GM19452 (cell line): ENCODE data around the gene SPDL1.

Experiments
- ATAC-seq: cut with Tn5 transposase; IDR thresholded peaks from one replicate; pipeline ENCODE4 v1.9.1; 2021; ENCODE audit not compliant: unreplicated experiment

Gene SPDL1

GRCh38 chr5:169583424-169584220 is at the start of gene SPDL1:
TSS of gene SPDL1 (plus strand) at chr5:169583773. CDS start at chr5:169588417, 4,644 bp downstream.
- ATAC-seq = peak; percentile 86

- no peak for ATAC-seq
Observed at GRCh38 chr5:169534311-169534880, 49.2 kb upstream of the SPDL1 start.

GRCh38 chr5:169534939-169535338 is 48.6 kb upstream of the SPDL1 start:
- no peak for ATAC-seq

GRCh38 chr5:169538944-169539343 is 44.6 kb upstream of the SPDL1 start:
- ATAC-seq = no peak

- ATAC-seq = no peak
Observed at GRCh38 chr5:169542811-169543210, 40.8 kb upstream of the SPDL1 start.

GRCh38 chr5:169544264-169544950 is 39.2 kb upstream of the SPDL1 start:
- ATAC-seq = no peak

GRCh38 chr5:169545762-169546161 is 37.8 kb upstream of the SPDL1 start:
- ATAC-seq = no peak

- no peak for ATAC-seq
Observed at GRCh38 chr5:169546346-169546745, 37.2 kb upstream of the SPDL1 start.

GRCh38 chr5:169547508-169547907 is 36.1 kb upstream of the SPDL1 start:
- ATAC-seq = no peak

- ATAC-seq = no peak
Observed at GRCh38 chr5:169548315-169548714, 35.3 kb upstream of the SPDL1 start.

- no peak for ATAC-seq
Observed at GRCh38 chr5:169549453-169550100, 34.0 kb upstream of the SPDL1 start.

- no peak for ATAC-seq
Observed at GRCh38 chr5:169550227-169550626, 33.3 kb upstream of the SPDL1 start.

- no peak for ATAC-seq
Observed at GRCh38 chr5:169551146-169551545, 32.4 kb upstream of the SPDL1 start.

- ATAC-seq = no peak
Observed at GRCh38 chr5:169551696-169552095, 31.9 kb upstream of the SPDL1 start.

GRCh38 chr5:169554251-169554650 is 29.3 kb upstream of the SPDL1 start:
- ATAC-seq = no peak

GRCh38 chr5:169557838-169558237 is 25.7 kb upstream of the SPDL1 start:
- ATAC-seq = no peak

- no peak for ATAC-seq
Observed at GRCh38 chr5:169561893-169562292, 21.7 kb upstream of the SPDL1 start.

GRCh38 chr5:169563369-169563768 is 20.2 kb upstream of the SPDL1 start:
- ATAC-seq = no peak

- no peak for ATAC-seq
Observed at GRCh38 chr5:169566202-169566601, 17.4 kb upstream of the SPDL1 start.

GRCh38 chr5:169567079-169567478 is 16.5 kb upstream of the SPDL1 start:
- no peak for ATAC-seq

- no peak for ATAC-seq
Observed at GRCh38 chr5:169569513-169569912, 14.1 kb upstream of the SPDL1 start.

- ATAC-seq = no peak
Observed at GRCh38 chr5:169571355-169571754, 12.2 kb upstream of the SPDL1 start.
